IMR-90 (cell line): ENCODE data around the gene CD300LB. TPM values are rescaled to one million over a fixed set of nuclear protein-coding genes. Genes with fewer than 3 reads are reported as not detected.

Experiments
- ATAC-seq: fragments of 200-7000 bp; cut with Tn5 transposase; 2 replicates; pipeline ENCODE4 v1.9.1; 2020; ENCODE audit warnings: low read depth, mild to moderate bottlenecking, moderate library complexity
- BruUV-seq: library from RNA; stranded (reverse); fragments of 400-500 nt; replicated peaks from 2 replicates; lab custom pipeline; 2021; lab: Mats Ljungman, UMichigan
- CTCF ChIA-PET: fragments of 300-600 bp; formaldehyde crosslinking; extraction: SDS; loops from one replicate; lab custom pipeline; 2021; ENCODE audit warnings: antibody characterized with exemption; lab: Yijun Ruan, JAX
- POLR2A ChIA-PET: fragments of 300-600 bp; sonication (Branson Sonifier 250); formaldehyde crosslinking; loops from one replicate; lab custom pipeline; 2022; ENCODE audit warnings: antibody characterized with exemption; ENCODE audit not compliant: unreplicated experiment; lab: Charles Lee
- DNase-seq: peaks from one replicate; pipeline ENCODE4 v3.0.0; 2013
- H2AFZ ChIP-seq: replicated peaks from 2 replicates; pipeline ENCODE3; 2013; ENCODE audit warnings: low read length, mild to moderate bottlenecking; ENCODE audit not compliant: poor library complexity
- H2AK5ac ChIP-seq: 2 replicates; pipeline ENCODE4 v1.6.1; 2013; ENCODE audit warnings: low read depth, low read length, inconsistent platforms
- H2AK9ac ChIP-seq: replicated peaks from 2 replicates; pipeline ENCODE3; 2013; ENCODE audit warnings: mild to moderate bottlenecking, low read depth, low read length, moderate library complexity; ENCODE audit not compliant: poor library complexity
- H2BK120ac ChIP-seq: 2 replicates; pipeline ENCODE4 v1.6.1; 2013; ENCODE audit warnings: low read depth, low read length, inconsistent platforms
- H2BK15ac ChIP-seq: 3 replicates; pipeline ENCODE4 v1.6.1; 2013; ENCODE audit warnings: low read depth, low read length, inconsistent platforms
- H2BK20ac ChIP-seq: 2 replicates; pipeline ENCODE4 v1.6.1; 2013; ENCODE audit warnings: low read depth, mild to moderate bottlenecking, inconsistent platforms, low read length, moderate library complexity
- H2BK5ac ChIP-seq: 2 replicates; pipeline ENCODE4 v1.6.1; 2013; ENCODE audit warnings: mild to moderate bottlenecking, low read depth, low read length, inconsistent platforms; ENCODE audit not compliant: poor library complexity, severe bottlenecking
- H3K14ac ChIP-seq: replicated peaks from 2 replicates; pipeline ENCODE4 v1.6.1; 2013; ENCODE audit warnings: low read depth, low read length, inconsistent platforms
- H3K18ac ChIP-seq: 2 replicates; pipeline ENCODE4 v1.6.1; 2013; ENCODE audit warnings: low read depth, low read length, control low read depth
- H3K23ac ChIP-seq: 2 replicates; pipeline ENCODE4 v1.6.1; 2013; ENCODE audit warnings: low read depth, low read length, inconsistent platforms
- H3K27ac ChIP-seq: 2 replicates; pipeline ENCODE4 v1.5.1; 2013; ENCODE audit warnings: mild to moderate bottlenecking, control low read depth, low read length; ENCODE audit not compliant: insufficient read depth
- H3K27me3 ChIP-seq: 2 replicates; pipeline ENCODE4 v1.6.1; 2013; ENCODE audit warnings: low read length; ENCODE audit not compliant: control insufficient read depth, insufficient read depth
- H3K36me3 ChIP-seq: 2 replicates; pipeline ENCODE4 v1.6.1; 2013; ENCODE audit warnings: low read length, mixed read lengths; ENCODE audit not compliant: control insufficient read depth, insufficient read depth
- H3K4ac ChIP-seq: 2 replicates; pipeline ENCODE4 v1.6.1; 2013; ENCODE audit warnings: low read depth, low read length, inconsistent platforms
- H3K4me1 ChIP-seq: 2 replicates; pipeline ENCODE4 v1.6.1; 2013; ENCODE audit warnings: low read length, mixed read lengths; ENCODE audit not compliant: control insufficient read depth, insufficient read depth
- H3K4me2 ChIP-seq: 2 replicates; pipeline ENCODE4 v1.6.1; 2013; ENCODE audit warnings: low read depth, mild to moderate bottlenecking, control low read depth, low read length, moderate library complexity
- H3K4me3 ChIP-seq: 2 replicates; pipeline ENCODE4 v1.5.1; 2013; ENCODE audit warnings: low read depth, mild to moderate bottlenecking, control low read depth, low read length, moderate library complexity; ENCODE audit not compliant: insufficient read depth
- H3K56ac ChIP-seq: 2 replicates; pipeline ENCODE4 v1.6.1; 2013; ENCODE audit warnings: low read length, inconsistent platforms; ENCODE audit not compliant: insufficient read depth; ENCODE audit errors: extremely low read depth
- H3K79me1 ChIP-seq, 2 experiments: 2 replicates each; pipeline ENCODE4 v1.6.1; 2013; ENCODE audit warnings: low read length in 2 of 2, inconsistent platforms in 1 of 2, low read depth in 1 of 2
- H3K9ac ChIP-seq: 2 replicates; pipeline ENCODE4 v1.6.1; 2013; ENCODE audit warnings: low read depth, low read length, control low read depth
- H3K9me1 ChIP-seq: 2 replicates; pipeline ENCODE4 v1.6.1; 2013; ENCODE audit warnings: low read length, inconsistent platforms; ENCODE audit not compliant: insufficient read depth
- H3K9me3 ChIP-seq: 2 replicates; pipeline ENCODE4 v1.6.1; 2013; ENCODE audit warnings: low read length; ENCODE audit not compliant: control insufficient read depth, insufficient read depth
- H4K20me1 ChIP-seq: 2 replicates; pipeline ENCODE4 v1.6.1; 2013; ENCODE audit warnings: low read length, inconsistent platforms; ENCODE audit not compliant: insufficient read depth
- H4K5ac ChIP-seq: 2 replicates; pipeline ENCODE4 v1.6.1; 2013; ENCODE audit warnings: mild to moderate bottlenecking, low read depth, low read length, control low read depth
- H4K8ac ChIP-seq, 2 experiments: 2 replicates each; pipeline ENCODE4 v1.6.1; 2013; ENCODE audit warnings: low read depth in 2 of 2, low read length in 2 of 2, control low read depth in 1 of 2, inconsistent platforms in 1 of 2
- H4K91ac ChIP-seq: 2 replicates; pipeline ENCODE4 v1.6.1; 2013; ENCODE audit warnings: low read depth, low read length, inconsistent platforms; ENCODE audit not compliant: insufficient read depth
- BHLHE40 ChIP-seq: fragments of 150-350 bp; IDR thresholded peaks from 2 replicates; pipeline ENCODE4 v1.6.1; 2016; ENCODE audit warnings: mild to moderate bottlenecking, low read depth, low read length
- CEBPB ChIP-seq: IDR thresholded peaks from 2 replicates; pipeline ENCODE4 v1.6.1; 2012; ENCODE audit warnings: low read depth, low read length, improper control_type of control experiment
- CHD1 ChIP-seq: IDR thresholded peaks from 2 replicates; pipeline ENCODE4 v1.6.1; 2012; ENCODE audit warnings: low read depth, low read length, improper control_type of control experiment
- ELK1 ChIP-seq: fragments of 150-350 bp; IDR thresholded peaks from 2 replicates; pipeline ENCODE4 v1.6.1; 2016; ENCODE audit warnings: low read depth, mild to moderate bottlenecking, low read length, moderate library complexity, borderline replicate concordance
- FOS ChIP-seq: fragments of 150-350 bp; IDR thresholded peaks from 2 replicates; pipeline ENCODE4 v1.6.1; 2016; ENCODE audit warnings: low read depth, low read length
- MAFK ChIP-seq: IDR thresholded peaks from 2 replicates; pipeline ENCODE4 v1.6.1; 2012; ENCODE audit warnings: low read depth, low read length, improper control_type of control experiment
- MAZ ChIP-seq: IDR thresholded peaks from 2 replicates; pipeline ENCODE4 v1.6.1; 2012; ENCODE audit warnings: low read depth, mild to moderate bottlenecking, low read length, improper control_type of control experiment, moderate library complexity, borderline replicate concordance
- MXI1 ChIP-seq: IDR thresholded peaks from 2 replicates; pipeline ENCODE4 v1.6.1; 2012; ENCODE audit warnings: low read depth, mild to moderate bottlenecking, low read length, moderate library complexity, borderline replicate concordance
- NFE2L2 ChIP-seq: fragments of 150-350 bp; IDR thresholded peaks from 2 replicates; pipeline ENCODE4 v1.6.1; 2016; ENCODE audit warnings: low read depth, mild to moderate bottlenecking, low read length
- POLR2A ChIP-seq: IDR thresholded peaks from 2 replicates; pipeline ENCODE4 v1.6.1; 2012; ENCODE audit warnings: mild to moderate bottlenecking, low read depth, low read length
- RAD21 ChIP-seq: IDR thresholded peaks from 2 replicates; pipeline ENCODE4 v1.6.1; 2012; ENCODE audit warnings: low read length, improper control_type of control experiment
- RCOR1 ChIP-seq: IDR thresholded peaks from 2 replicates; pipeline ENCODE4 v1.6.1; 2012; ENCODE audit warnings: mild to moderate bottlenecking, low read length, improper control_type of control experiment; ENCODE audit not compliant: insufficient replicate concordance
- RFX5 ChIP-seq: IDR thresholded peaks from 2 replicates; pipeline ENCODE4 v1.8.0; 2012; ENCODE audit warnings: low read depth, mild to moderate bottlenecking, low read length, moderate library complexity
- SMC3 ChIP-seq: fragments of 150-350 bp; IDR thresholded peaks from 2 replicates; pipeline ENCODE4 v1.6.1; 2016; ENCODE audit warnings: low read depth, mild to moderate bottlenecking, antibody characterized with exemption, low read length, moderate library complexity
- USF2 ChIP-seq: fragments of 150-350 bp; IDR thresholded peaks from 2 replicates; pipeline ENCODE4 v1.6.1; 2017; ENCODE audit warnings: mild to moderate bottlenecking, antibody characterized with exemption, low read length, low read depth
- WGBS, 2 experiments: methylation state at CpG; one replicate each; pipeline versions ENCODE4 v1.1.5 to v1.1.7; 2013; ENCODE audit warnings: missing lambda C conversion rate in 2 of 2; ENCODE audit not compliant: insufficient read length in 1 of 2; ENCODE audit errors: extremely low coverage in 2 of 2; 5-methylcytosine and 5-hydroxymethylcytosine counted together
- dilution Hi-C: fragments of 300-500 bp; cut with HindIII; formaldehyde crosslinking; loops from one replicate; pipeline ENCODE4 v1.14.3; 2018; ENCODE audit warnings: low sequenced_read_pairs; ENCODE audit not compliant: unreplicated experiment
- in situ Hi-C: fragments of 300-500 bp; cut with MboI; formaldehyde crosslinking; loops from 3 replicates; pipeline ENCODE4 v1.14.3; 2019; ENCODE audit warnings: low sequenced_read_pairs, inconsistent platforms, mixed read lengths
- intact Hi-C: fragments of 100-400 bp; cut with micrococcal nuclease; formaldehyde crosslinking; loops from 2 replicates; pipeline ENCODE4 v1.10.0; 2022
- polyA plus RNA-seq, 3 experiments: library from polyadenylated mRNA; depleted of rRNA; stranded (reverse); fragments of >200 nt; gene quantifications; 2 replicates each; pipeline ENCODE4 v1.2.3, GENCODE V29; 2012; ENCODE audit warnings: low replicate concordance in 1 of 3
- total RNA-seq: library from RNA; depleted of rRNA; stranded (reverse); fragments of >200 nt; gene quantifications from 2 replicates; pipeline ENCODE4 v1.2.3, GENCODE V29; 2012
- TF ChIP-seq, protein P1 (sequence below): conservative IDR thresholded peaks from 2 replicates; pipeline ENCODE4 v1.5.1; 2012; ENCODE audit warnings: mild to moderate bottlenecking, low read depth, low read length, improper control_type of control experiment

CD300LB gene
- total and polyA plus RNA-seq, 2 of the 4 experiments (the other 2 are of a cell fraction), result not detected

GRCh38 chr17:74558882-74559519 lies 27.7 kb upstream of the CD300LB start:
- Histone ChIP-seq H3K4ac (no peak overlapping the region), H3K9me1 (no peaks in the 10 kb centered on the region), H3K14ac (no peak overlapping the region), H2BK20ac (no peak overlapping the region), H4K8ac (no peak overlapping the region), H3K36me3 (no peaks in the 10 kb centered on the region), H3K56ac (no peak overlapping the region), H3K23ac (no peak overlapping the region), H3K18ac (no peak overlapping the region), H3K27ac (no peak overlapping the region), H2BK15ac (no peak overlapping the region), H3K4me2 (no peak overlapping the region), H3K9ac (no peak overlapping the region), H3K9me3 (peaks cover 24% of the 10 kb centered on the region), H3K4me3 (no peak overlapping the region), H3K4me1 (no peaks in the 10 kb centered on the region), H3K27me3 (no peaks in the 10 kb centered on the region), H2BK5ac (no peak overlapping the region), H4K91ac (no peak overlapping the region), H4K20me1 (no peaks in the 10 kb centered on the region), H3K79me1 (no peaks in the 10 kb centered on the region), H2AFZ (no peak overlapping the region), H2AK5ac (no peak overlapping the region), H2AK9ac (no peak overlapping the region), H4K5ac (no peak overlapping the region), H2BK120ac (no peak overlapping the region)
- in situ Hi-C loops, result no loop called here
- DNase-seq (no peak), ATAC-seq (no peak)
- TF ChIP-seq USF2, result no peak
- TF ChIP-seq, protein P1, sequence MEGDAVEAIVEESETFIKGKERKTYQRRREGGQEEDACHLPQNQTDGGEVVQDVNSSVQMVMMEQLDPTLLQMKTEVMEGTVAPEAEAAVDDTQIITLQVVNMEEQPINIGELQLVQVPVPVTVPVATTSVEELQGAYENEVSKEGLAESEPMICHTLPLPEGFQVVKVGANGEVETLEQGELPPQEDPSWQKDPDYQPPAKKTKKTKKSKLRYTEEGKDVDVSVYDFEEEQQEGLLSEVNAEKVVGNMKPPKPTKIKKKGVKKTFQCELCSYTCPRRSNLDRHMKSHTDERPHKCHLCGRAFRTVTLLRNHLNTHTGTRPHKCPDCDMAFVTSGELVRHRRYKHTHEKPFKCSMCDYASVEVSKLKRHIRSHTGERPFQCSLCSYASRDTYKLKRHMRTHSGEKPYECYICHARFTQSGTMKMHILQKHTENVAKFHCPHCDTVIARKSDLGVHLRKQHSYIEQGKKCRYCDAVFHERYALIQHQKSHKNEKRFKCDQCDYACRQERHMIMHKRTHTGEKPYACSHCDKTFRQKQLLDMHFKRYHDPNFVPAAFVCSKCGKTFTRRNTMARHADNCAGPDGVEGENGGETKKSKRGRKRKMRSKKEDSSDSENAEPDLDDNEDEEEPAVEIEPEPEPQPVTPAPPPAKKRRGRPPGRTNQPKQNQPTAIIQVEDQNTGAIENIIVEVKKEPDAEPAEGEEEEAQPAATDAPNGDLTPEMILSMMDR, result no peak
- no peak for TF ChIP-seq CEBPB
- no peak for TF ChIP-seq MAFK
- TF ChIP-seq NFE2L2, result no peak
- no peak for TF ChIP-seq MXI1
- no peak for TF ChIP-seq CHD1
- no peak for TF ChIP-seq BHLHE40
- no peak for TF ChIP-seq SMC3
- no peak for TF ChIP-seq RFX5
- TF ChIP-seq FOS, result no peak
- TF ChIP-seq RCOR1, result no peak
- TF ChIP-seq ELK1, result no peak
- TF ChIP-seq RAD21, result no peak
- TF ChIP-seq POLR2A, result no peak
- TF ChIP-seq MAZ, result no peak
- dilution Hi-C loops, result no loop called here
- intact Hi-C loops, result no loop called here
- no TSS peak for BruUV-seq
- CTCF ChIA-PET, result interaction anchor here (0.7 kb wide), 1 partner anchor 209 kb away, joined by 3 read pairs; no protein-coding TSS in a partner anchor
- no CpG with 5 or more reads among the region's 6 CpGs for WGBS, 2 experiments
- POLR2A ChIA-PET, result no interaction called here
